Measurements from ENCODE around the gene CFAP52. TPM values are rescaled to one million over a fixed set of nuclear protein-coding genes. Genes with fewer than 3 reads are reported as not detected.

CFAP52 gene
- total and polyA plus RNA-seq, 2 of the 13 experiments (the other 11 are each of a cell fraction or from before 2014, with no cell fraction given): not detected

DNA sequence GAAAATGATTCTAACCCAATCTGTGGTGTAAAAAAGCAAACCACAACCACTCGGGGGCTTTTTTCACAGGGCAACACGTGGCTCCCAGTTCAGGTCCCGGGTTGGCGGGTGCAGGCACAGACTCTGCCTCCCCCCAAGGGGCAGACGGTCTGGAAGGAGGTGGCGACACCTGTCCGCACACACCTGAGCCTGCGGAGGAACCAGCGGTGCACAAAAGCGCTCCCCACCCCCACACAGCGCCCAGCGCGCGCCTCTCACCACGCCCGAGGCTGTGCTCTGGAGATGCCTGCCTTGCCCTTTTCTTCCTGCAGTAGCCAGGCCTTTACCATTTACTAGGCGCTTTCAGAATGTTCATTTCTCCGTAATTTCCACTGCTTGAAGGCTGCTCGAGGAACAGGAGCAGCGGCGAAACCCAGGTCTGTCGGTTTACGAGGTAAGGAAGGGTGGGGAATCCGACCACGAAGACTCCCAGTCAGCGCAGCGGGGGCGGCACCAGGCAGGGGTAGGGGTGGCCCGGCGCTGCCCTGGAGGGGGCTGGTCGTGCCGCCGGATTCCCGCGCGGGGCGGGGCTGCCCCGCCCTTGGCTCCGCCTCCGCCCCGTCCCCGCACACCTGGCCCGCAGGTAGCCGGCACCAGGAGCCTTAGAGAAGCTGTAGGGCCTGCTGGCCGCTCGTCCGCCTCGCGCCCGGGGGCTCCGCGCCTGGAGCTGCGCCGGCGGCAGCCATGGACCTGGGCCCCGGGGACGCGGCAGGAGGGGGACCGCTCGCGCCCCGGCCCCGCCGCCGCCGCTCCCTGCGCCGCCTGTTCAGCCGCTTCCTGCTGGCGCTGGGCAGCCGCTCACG, 68.7 kb downstream of the CFAP52 start, which contains the start of gene USP43 (continued):
- TF ChIP-seq CREB1 (IDR thresholded peaks at IDR 0.05): no peak
- no peak for TF ChIP-seq CREB1 (CRISPR knock-in tag; IDR thresholded peaks at IDR 0.05)
- TF ChIP-seq SOX13 (IDR thresholded peaks at IDR 0.05): no peak
- TF ChIP-seq SOX13 (CRISPR knock-in tag; conservative IDR thresholded peaks at IDR 0.05 in 1 of 2, IDR thresholded peaks at IDR 0.05 in 1 of 2): no peak
- TF ChIP-seq ATF7-NPFF (CRISPR knock-in tag; IDR thresholded peaks at IDR 0.05; ENCODE audit: low read depth): no peak
- TF ChIP-seq TFDP2 (CRISPR knock-in tag; IDR thresholded peaks at IDR 0.05): 0 out of 2 replicates have a peak, but pooled peaks have one; percentile 11
- peak; percentile 25; the same call in 1 of the 2 replicates for TF ChIP-seq KDM2A (CRISPR knock-in tag; IDR thresholded peaks at IDR 0.05; ENCODE audit: borderline replicate concordance, low read depth)
- no peak for TF ChIP-seq STAT5B (CRISPR knock-in tag; IDR thresholded peaks at IDR 0.05)
- peak; percentile 56; the same call in 1 of the 2 replicates for TF ChIP-seq SNAPC4 (CRISPR knock-in tag; IDR thresholded peaks at IDR 0.05)
- TF ChIP-seq ZNF253 (CRISPR knock-in tag; IDR thresholded peaks at IDR 0.05; ENCODE audit: borderline replicate concordance): no peak
- TF ChIP-seq, protein P1, sequence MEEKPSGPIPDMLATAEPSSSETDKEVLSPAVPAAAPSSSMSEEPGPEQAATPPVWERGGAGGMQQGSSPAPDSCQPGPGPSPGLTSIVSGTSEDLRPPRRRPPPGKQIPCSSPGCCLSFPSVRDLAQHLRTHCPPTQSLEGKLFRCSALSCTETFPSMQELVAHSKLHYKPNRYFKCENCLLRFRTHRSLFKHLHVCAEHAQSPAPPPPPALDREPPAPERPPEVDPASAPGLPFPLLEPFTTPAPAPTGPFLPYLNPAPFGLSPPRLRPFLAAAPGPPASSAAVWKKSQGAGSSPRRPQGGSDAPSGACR (CRISPR knock-in tag; IDR thresholded peaks at IDR 0.05): no peak
- no peak for TF ChIP-seq AHR (CRISPR knock-in tag; IDR thresholded peaks at IDR 0.05)
- TF ChIP-seq THYN1 (CRISPR knock-in tag; IDR thresholded peaks at IDR 0.05; ENCODE audit: borderline replicate concordance, low read depth): no peak
- no peak for TF ChIP-seq ZNF343 (CRISPR knock-in tag; IDR thresholded peaks at IDR 0.05)
- TF ChIP-seq HHEX (CRISPR knock-in tag; IDR thresholded peaks at IDR 0.05): no peak
- no peak for TF ChIP-seq LBX2 (CRISPR knock-in tag; IDR thresholded peaks at IDR 0.05; ENCODE audit: borderline replicate concordance)
- TF ChIP-seq ATF1 (CRISPR knock-in tag; IDR thresholded peaks at IDR 0.05): no peak
- TF ChIP-seq U2AF1 (optimal IDR thresholded peaks at IDR 0.05; ENCODE audit: low read depth, low read length): peak; percentile 38
- TF ChIP-seq ZFAT (CRISPR knock-in tag; conservative IDR thresholded peaks at IDR 0.05): no peak
- TF ChIP-seq KMT2A (CRISPR knock-in tag; IDR thresholded peaks at IDR 0.05): peak; percentile 45; the same call in 1 of the 2 replicates
- TF ChIP-seq, protein P2, sequence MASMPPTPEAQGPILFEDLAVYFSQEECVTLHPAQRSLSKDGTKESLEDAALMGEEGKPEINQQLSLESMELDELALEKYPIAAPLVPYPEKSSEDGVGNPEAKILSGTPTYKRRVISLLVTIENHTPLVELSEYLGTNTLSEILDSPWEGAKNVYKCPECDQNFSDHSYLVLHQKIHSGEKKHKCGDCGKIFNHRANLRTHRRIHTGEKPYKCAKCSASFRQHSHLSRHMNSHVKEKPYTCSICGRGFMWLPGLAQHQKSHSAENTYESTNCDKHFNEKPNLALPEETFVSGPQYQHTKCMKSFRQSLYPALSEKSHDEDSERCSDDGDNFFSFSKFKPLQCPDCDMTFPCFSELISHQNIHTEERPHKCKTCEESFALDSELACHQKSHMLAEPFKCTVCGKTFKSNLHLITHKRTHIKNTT (CRISPR knock-in tag; IDR thresholded peaks at IDR 0.05): no peak
- 0 out of 2 replicates have a peak, but pooled peaks have one; percentile 10 for TF ChIP-seq ZFX (CRISPR knock-in tag; IDR thresholded peaks at IDR 0.05; ENCODE audit: low read depth)
